HepG2 (cell line): ENCODE measurements around the gene SLC8B1. TPM values are rescaled to one million over a fixed set of nuclear protein-coding genes. Genes with fewer than 3 reads are reported as not detected.

Experiments
- ATAC-seq: fragments of 200-7000 bp; cut with Tn5 transposase; 3 replicates; pipeline ENCODE4 v1.9.1; 2020; ENCODE audit warnings: mild to moderate bottlenecking, moderate library complexity
- BruUV-seq: library from RNA; stranded (reverse); fragments of 400-500 nt; replicated peaks from 2 replicates; lab custom pipeline; 2021; lab: Mats Ljungman, UMichigan
- CTCF ChIA-PET: fragments of 300-600 bp; formaldehyde crosslinking; extraction: SDS; loops from one replicate; lab custom pipeline; 2021; ENCODE audit warnings: low total read pairs, inconsistent platforms, low intra/inter-chr PET ratio; lab: Yijun Ruan, JAX
- POLR2A ChIA-PET: fragments of 350-600 bp; sonication (Branson Sonifier 250); formaldehyde crosslinking; loops from one replicate; lab custom pipeline; 2020; ENCODE audit warnings: antibody characterized with exemption, inconsistent platforms; lab: Yijun Ruan, JAX
- DNase-seq: peaks from one replicate; pipeline ENCODE4 v3.0.0-alpha.2; 2015; ENCODE audit warnings: low spot score
- FAIRE-seq: peaks from 3 replicates; lab custom pipeline; 2011; peaks lifted over from hg19 to GRCh38; lab: Jason Lieb, UNC
- H2AFZ ChIP-seq: one replicate; pipeline ENCODE4 v1.6.1; 2011; ENCODE audit warnings: low read length, inconsistent platforms
- H3K27ac ChIP-seq: fragments of 300-600 bp; 3 replicates; pipeline ENCODE4 v1.8.0; 2011; ENCODE audit warnings: mixed run types, mild to moderate bottlenecking, mixed read lengths, low read length, inconsistent platforms; ENCODE audit not compliant: insufficient read depth; ENCODE audit errors: extremely low read length
- H3K27me3 ChIP-seq, 2 experiments: fragments of 200-600 bp in 1 of 2; 2 replicates in 1 of 2; 3 replicates in 1 of 2; pipeline versions ENCODE4 v1.6.0 to v1.8.0; 2011; ENCODE audit warnings: low read length in 2 of 2, mild to moderate bottlenecking in 2 of 2, moderate library complexity in 2 of 2, inconsistent platforms in 1 of 2; ENCODE audit not compliant: insufficient read depth in 2 of 2, control insufficient read depth in 1 of 2
- H3K36me3 ChIP-seq, 2 experiments: fragments of 200-600 bp in 1 of 2; replicated peaks in 1 of 2; 2 replicates in 1 of 2; 3 replicates in 1 of 2; pipeline versions ENCODE4 v1.5.1 to v1.8.0; 2011; ENCODE audit warnings: low read length in 2 of 2, inconsistent platforms in 1 of 2; ENCODE audit not compliant: insufficient read depth in 2 of 2, control insufficient read depth in 1 of 2
- H3K4me1 ChIP-seq: 2 replicates; pipeline ENCODE4 v1.5.1; 2012; ENCODE audit warnings: low read length, inconsistent platforms; ENCODE audit not compliant: insufficient read depth
- H3K4me2 ChIP-seq: 2 replicates; pipeline ENCODE4 v1.6.0; 2011; ENCODE audit warnings: low read depth, low read length, inconsistent platforms
- H3K4me3 ChIP-seq, 3 experiments: fragments of 200-600 bp in 1 of 3; sonication (generic), shearing (Covaris generic) in 1 of 3; replicated peaks in 1 of 3; 2 replicates each; pipeline ENCODE4 v1.5.1; 2011 to 2016; ENCODE audit warnings: low read length in 3 of 3, inconsistent platforms in 2 of 3, low read depth in 2 of 3, mild to moderate bottlenecking in 2 of 3, control low read depth in 1 of 3, mixed read lengths in 1 of 3; ENCODE audit not compliant: insufficient read depth in 1 of 3
- H3K79me2 ChIP-seq: one replicate; pipeline ENCODE4 v1.6.1; 2011; ENCODE audit warnings: low read length, inconsistent platforms; ENCODE audit not compliant: insufficient read depth
- H3K9ac ChIP-seq: 2 replicates; pipeline ENCODE4 v1.6.0; 2011; ENCODE audit warnings: mild to moderate bottlenecking, low read depth, low read length, inconsistent platforms; ENCODE audit not compliant: insufficient read depth
- H3K9me3 ChIP-seq: 2 replicates; pipeline ENCODE4 v1.5.1; 2012; ENCODE audit warnings: mild to moderate bottlenecking, low read length
- H4K20me1 ChIP-seq: 2 replicates; pipeline ENCODE4 v1.6.0; 2011; ENCODE audit warnings: inconsistent platforms, mild to moderate bottlenecking, low read length, moderate library complexity; ENCODE audit not compliant: insufficient read depth
- ASH2L ChIP-seq: fragments of 300-600, 200-600 bp; sonication (generic); IDR thresholded peaks from 2 replicates; pipeline ENCODE4 v1.7.0; 2017; ENCODE audit warnings: low read depth, mild to moderate bottlenecking, moderate library complexity, mixed read lengths, low read length; ENCODE audit not compliant: insufficient read length
- CENPT ChIP-seq: sonication (generic); formaldehyde crosslinking; IDR thresholded peaks from 2 replicates; pipeline ENCODE4 v1.8.0; 2022; ENCODE audit warnings: low read depth, mild to moderate bottlenecking, moderate library complexity, missing genetic modification reagents
- E2F1 ChIP-seq: sonication (generic); formaldehyde crosslinking; IDR thresholded peaks from 2 replicates; pipeline ENCODE4 v1.5.0; 2020; ENCODE audit warnings: missing genetic modification reagents
- E2F5 ChIP-seq: sonication (generic); formaldehyde crosslinking; conservative IDR thresholded peaks from 2 replicates; pipeline ENCODE4 v1.4.0; 2020; ENCODE audit warnings: missing genetic modification reagents
- GZF1 ChIP-seq: sonication (generic); formaldehyde crosslinking; IDR thresholded peaks from 2 replicates; pipeline ENCODE4 v1.5.1; 2020; ENCODE audit warnings: mild to moderate bottlenecking, missing genetic modification reagents
- JUNB ChIP-seq: sonication (generic); formaldehyde crosslinking; IDR thresholded peaks from 2 replicates; pipeline ENCODE4 v1.8.0; 2022; ENCODE audit warnings: missing genetic modification reagents, mild to moderate bottlenecking, borderline replicate concordance
- MTF1 ChIP-seq: sonication (generic); formaldehyde crosslinking; IDR thresholded peaks from 2 replicates; pipeline ENCODE4 v1.5.0; 2020; ENCODE audit warnings: missing genetic modification reagents
- RORA ChIP-seq: sonication (generic); formaldehyde crosslinking; IDR thresholded peaks from 2 replicates; pipeline ENCODE4 v1.5.0; 2020; ENCODE audit warnings: mild to moderate bottlenecking, missing genetic modification reagents, moderate library complexity
- SRSF4 ChIP-seq: fragments of 200-400 bp; formaldehyde crosslinking; IDR thresholded peaks from one replicate; pipeline ENCODE4 v1.6.1; 2018; ENCODE audit warnings: mild to moderate bottlenecking, low read depth, low read length, moderate library complexity; ENCODE audit not compliant: poor library complexity, severe bottlenecking
- ZNF3 ChIP-seq: IDR thresholded peaks from 2 replicates; pipeline ENCODE4 v1.7.0; 2017; ENCODE audit warnings: inconsistent platforms
- ZNF430 ChIP-seq: sonication (generic); formaldehyde crosslinking; IDR thresholded peaks from 2 replicates; pipeline ENCODE4 v1.9.0; 2021; ENCODE audit warnings: mild to moderate bottlenecking, missing genetic modification reagents
- WGBS: methylation state at CpG from one replicate; pipeline ENCODE4 v1.1.6; 2017; ENCODE audit warnings: low lambda C conversion rate; 5-methylcytosine and 5-hydroxymethylcytosine counted together
- in situ Hi-C: cut with HindIII; loops from 2 replicates; pipeline ENCODE4 v1.10.0; 2017; ENCODE audit warnings: low pct_unique_long_range_greater_than_20kb; ENCODE audit not compliant: extremely low pct_ligation_motif_present
- intact Hi-C: fragments of 100-400 bp; cut with micrococcal nuclease; formaldehyde crosslinking; loops from one replicate; pipeline ENCODE4 v1.10.0; 2022; ENCODE audit not compliant: unreplicated experiment
- polyA plus RNA-seq, 8 experiments: library from polyadenylated mRNA; depleted of rRNA in 3 of 8; stranded (reverse) in 7 of 8; unstranded in 1 of 8; fragments of >200 nt; fragmentation: Illumina TruSeq in 4 of 8; extraction: Trizol in 4 of 8; gene quantifications; 2 replicates each; pipeline versions ENCODE4 v1.2.1 to v1.2.3, GENCODE V29; 2011 to 2016; ENCODE audit warnings: low read depth in 4 of 8, missing spikeins in 1 of 8, mixed read lengths in 1 of 8; ENCODE audit not compliant: insufficient read depth in 1 of 8
- total RNA-seq, 5 experiments: library from RNA; depleted of rRNA; stranded (reverse); fragments of >200 nt; fragmentation: Illumina TruSeq; extraction: Trizol; gene quantifications; 2 replicates each; pipeline ENCODE4 v1.2.3, GENCODE V29; 2016; ENCODE audit warnings: low read depth in 1 of 5

The SLC8B1 gene
- total and polyA plus RNA-seq, 2 of the 13 experiments (the other 11 are each of a cell fraction or from before 2014, with no cell fraction given) = 6.8 to 8.0 TPM

DNA sequence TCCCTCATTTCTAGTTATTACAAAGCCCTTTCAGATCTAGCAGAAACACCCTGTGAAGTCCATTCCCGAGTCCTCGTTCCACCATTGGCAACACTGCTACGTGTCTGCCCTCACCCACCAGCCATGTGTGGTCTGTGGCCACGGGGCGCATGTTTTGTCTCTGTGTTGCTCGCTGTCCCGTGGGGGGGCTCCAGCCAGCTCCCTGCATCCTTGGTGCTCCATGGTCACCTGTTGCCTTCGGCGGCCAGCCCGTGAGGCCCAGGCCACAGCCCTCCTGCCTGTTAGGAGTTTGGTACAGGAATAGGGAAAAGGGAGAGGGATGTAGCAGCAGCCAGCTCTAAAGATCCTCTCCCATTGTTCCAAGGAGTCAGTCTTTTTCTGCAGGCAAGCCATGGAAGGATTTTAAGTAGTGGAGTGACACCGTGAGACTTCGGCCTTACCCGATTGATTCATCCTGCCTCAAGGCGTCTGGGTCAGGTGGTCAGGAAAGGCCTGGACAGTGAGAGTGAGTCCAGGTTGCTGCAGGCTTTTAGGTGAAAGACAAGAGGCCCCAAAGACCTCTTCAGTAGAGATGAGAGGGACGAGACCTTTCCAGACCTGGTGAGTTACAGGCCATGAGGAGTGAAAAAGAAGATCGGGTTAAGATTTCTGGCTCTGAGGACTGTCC lies 83.4 kb downstream of the SLC8B1 start (continued):
- TF ChIP-seq GZF1 (no peak), JUNB (no peak), SRSF4 (no peak), RORA (CRISPR knock-in tag) (no peak), E2F5 (CRISPR knock-in tag) (no peak), ZNF430 (CRISPR knock-in tag) (no peak), ASH2L (no peak), MTF1 (CRISPR knock-in tag) (no peak)

GRCh38 chr12:113250045-113250444 lies 84.9 kb downstream of the SLC8B1 start:
- no peaks in the 10 kb centered on the region for H3K27me3 ChIP-seq
- intact Hi-C loops = no loop called here
- no peak overlapping the region for H2AFZ ChIP-seq
- in situ Hi-C loops = no loop called here
- H3K27ac ChIP-seq = no peak overlapping the region
- no TSS peak for BruUV-seq
- H3K9ac ChIP-seq = no peak overlapping the region
- H4K20me1 ChIP-seq = no peaks in the 10 kb centered on the region
- H3K9me3 ChIP-seq = no peaks in the 10 kb centered on the region
- no peaks in the 10 kb centered on the region for H3K79me2 ChIP-seq
- 99% methylated on average over 6 of the region's 6 CpGs for WGBS
- H3K36me3 ChIP-seq = peaks cover 0 to 3% of the 10 kb centered on the region in 2 experiments; a peak in 2 of 5 replicates
- DNase-seq (no peak), FAIRE-seq (no peak), ATAC-seq (no peak)
- H3K4me2 ChIP-seq = no peak overlapping the region
- TF ChIP-seq ZNF3 (CRISPR knock-in tag) (no peak), E2F1 (no peak), CENPT (CRISPR knock-in tag) (no peak)
- ChIA-PET CTCF (no interaction called here), POLR2A (no interaction called here)
- peaks cover 45% of the 10 kb centered on the region for H3K4me1 ChIP-seq
- H3K4me3 ChIP-seq = no peak overlapping the region
